PFSK-1 (cell line): Measurements from ENCODE around the gene PIK3AP1.

Source experiments
- FOXP2 ChIP-seq: optimal IDR thresholded peaks from 2 replicates; pipeline ENCODE3; 2011; ENCODE audit warnings: borderline replicate concordance, control low read depth, inconsistent platforms; ENCODE audit not compliant: insufficient read depth; ENCODE audit errors: extremely low read length, extremely low read depth
- POLR2AphosphoS5 ChIP-seq: IDR thresholded peaks from 2 replicates; pipeline ENCODE4 v1.6.1; 2012; ENCODE audit warnings: low read depth, mild to moderate bottlenecking, control low read depth, low read length, moderate library complexity
- REST ChIP-seq, 2 experiments: IDR thresholded peaks; 2 replicates each; pipeline versions ENCODE4 v1.6.1 to v1.8.0; 2011 to 2012; ENCODE audit warnings: low read depth in 2 of 2, low read length in 2 of 2, control low read depth in 1 of 2, inconsistent platforms in 1 of 2, mild to moderate bottlenecking in 1 of 2, moderate library complexity in 1 of 2; ENCODE audit not compliant: insufficient read depth in 1 of 2
- SIN3A ChIP-seq: IDR thresholded peaks from 2 replicates; pipeline ENCODE4 v1.6.1; 2012; ENCODE audit warnings: mild to moderate bottlenecking, low read length, moderate library complexity, borderline replicate concordance; ENCODE audit not compliant: insufficient read depth
- TAF1 ChIP-seq: IDR thresholded peaks from 2 replicates; pipeline ENCODE4 v1.6.1; 2012; ENCODE audit warnings: low read length, control low read depth, borderline replicate concordance; ENCODE audit not compliant: insufficient read depth

PIK3AP1 gene

DNA sequence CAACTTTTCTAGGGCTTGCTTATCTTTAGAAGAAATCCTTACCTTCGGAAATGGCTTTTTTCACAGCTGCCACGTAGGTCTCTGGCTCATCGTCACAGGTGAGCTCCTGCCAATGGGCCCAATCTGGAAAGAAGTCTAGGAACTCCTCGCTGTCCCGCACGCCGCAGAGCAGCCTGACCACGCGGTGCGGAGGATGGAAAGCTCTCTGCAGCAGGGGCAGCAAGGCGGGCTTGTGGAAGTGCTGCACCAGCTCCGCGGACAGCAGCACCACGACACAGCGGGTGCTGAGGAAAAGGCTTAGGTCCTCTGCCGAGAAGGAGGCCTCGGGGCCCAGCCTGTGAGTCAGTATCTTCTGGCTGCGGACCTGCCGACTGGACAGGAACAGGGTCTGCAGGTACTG lies 10.8 kb downstream of the PIK3AP1 start:
- TF ChIP-seq FOXP2 (no peak), SIN3A (no peak), REST (IDR thresholded peaks at IDR 0.05; ENCODE audit: insufficient read depth in 1 of 2, low read depth in 2 of 2, low read length in 2 of 2) (no peak), POLR2AphosphoS5 (no peak), TAF1 (no peak)

DNA sequence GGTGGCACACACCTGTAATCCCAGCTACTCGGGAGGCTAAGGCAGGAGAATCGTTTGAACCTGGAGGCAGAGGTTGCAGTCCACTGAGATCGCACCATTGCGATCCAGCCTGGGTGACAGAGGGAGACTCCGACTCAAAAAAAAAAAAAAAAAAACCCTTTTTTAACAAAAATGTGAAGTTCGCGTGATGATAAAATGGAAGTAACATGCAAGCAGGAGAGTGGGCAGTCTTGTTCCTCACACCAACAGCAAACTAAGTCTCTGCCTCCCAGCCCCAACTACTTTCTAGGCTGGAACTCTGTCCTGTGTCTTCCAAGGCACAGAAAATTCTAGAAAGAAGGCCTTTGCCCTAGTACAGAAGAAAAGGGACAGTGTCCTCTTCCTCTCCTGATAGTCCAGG lies 11.3 kb downstream of the PIK3AP1 start:
- TF ChIP-seq FOXP2 (no peak), SIN3A (no peak), POLR2AphosphoS5 (no peak), TAF1 (no peak), REST (IDR thresholded peaks at IDR 0.05; ENCODE audit: insufficient read depth in 1 of 2, low read depth in 2 of 2, low read length in 2 of 2) (no peak)

DNA sequence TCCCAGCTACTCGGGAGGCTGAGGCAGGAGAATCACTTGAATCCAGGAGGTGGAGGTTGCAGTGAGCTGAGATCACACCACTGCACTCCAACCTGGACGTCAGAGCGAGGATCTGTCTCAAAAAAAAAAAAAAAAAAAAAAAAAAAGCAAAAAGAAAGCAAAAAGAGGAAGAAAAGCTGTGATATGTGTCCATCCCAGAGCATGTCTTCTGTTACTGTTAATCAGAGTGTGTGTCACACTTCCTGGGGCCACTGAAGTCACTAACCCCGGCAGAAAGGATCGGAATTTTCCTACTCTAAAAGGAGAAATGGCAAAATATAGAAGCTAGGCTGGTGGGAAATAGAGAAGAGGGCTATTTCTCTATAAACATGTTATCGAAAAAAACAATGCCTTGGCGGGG lies 11.9 kb downstream of the PIK3AP1 start:
- no peak for TF ChIP-seq REST (IDR thresholded peaks at IDR 0.05; ENCODE audit: insufficient read depth in 1 of 2, low read depth in 2 of 2, low read length in 2 of 2)
- TF ChIP-seq TAF1: no peak
- TF ChIP-seq SIN3A: no peak
- TF ChIP-seq FOXP2: no peak
- TF ChIP-seq POLR2AphosphoS5: no peak

DNA sequence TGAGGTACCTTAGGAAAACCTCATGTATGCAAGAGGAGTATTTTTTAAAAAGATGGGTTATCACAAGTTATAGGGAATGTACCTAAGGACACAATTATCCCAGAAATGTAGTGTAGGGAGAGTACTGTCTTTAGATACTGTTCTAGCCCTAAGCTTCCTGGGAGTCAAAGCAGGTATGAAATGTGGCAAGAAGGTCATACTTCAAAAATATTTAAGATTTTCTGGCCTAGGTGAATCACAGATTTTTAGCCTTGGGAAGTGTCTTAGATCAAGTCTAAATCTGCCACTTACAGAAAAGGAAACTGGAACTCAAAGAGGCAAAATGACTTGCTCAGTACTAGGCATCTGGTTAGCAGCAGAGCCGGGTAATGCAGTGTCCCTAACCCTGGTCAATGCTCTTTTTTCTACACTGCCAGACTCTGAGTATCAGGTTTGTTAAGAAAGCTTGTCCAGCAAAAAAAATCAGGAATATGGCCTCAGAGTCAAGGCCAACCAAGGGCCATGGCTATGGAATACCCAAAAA lies 13.9 kb downstream of the PIK3AP1 start:
- TF ChIP-seq FOXP2 (no peak), TAF1 (no peak)

GRCh38 chr10:96705134-96705533 lies 15.2 kb downstream of the PIK3AP1 start:
- TF ChIP-seq POLR2AphosphoS5: no peak
- TF ChIP-seq FOXP2: no peak
- no peak for TF ChIP-seq SIN3A
- TF ChIP-seq TAF1: no peak
- TF ChIP-seq REST (IDR thresholded peaks at IDR 0.05; ENCODE audit: insufficient read depth in 1 of 2, low read depth in 2 of 2, low read length in 2 of 2): no peak
